NCI-H187 treated with DMSO at 0.1 percent for 48 hours (cell line): Measurements from ENCODE around the gene ANKRD63.

Experiments used
- DNase-seq: peaks from one replicate; lab custom pipeline; 2025; lab: John Stamatoyannopoulos, UW

ANKRD63 gene

GRCh38 chr15:40279437-40280141 is 3.3 kb downstream of the ANKRD63 start:
- no peak for DNase-seq

GRCh38 chr15:40278026-40278425 is 4.8 kb downstream of the ANKRD63 start:
- no peak for DNase-seq

- DNase-seq = no peak
Observed at GRCh38 chr15:40277471-40277870, 5.4 kb downstream of the ANKRD63 start.

- DNase-seq = no peak
Observed at GRCh38 chr15:40276927-40277326, 5.9 kb downstream of the ANKRD63 start.

- no peak for DNase-seq
Observed at GRCh38 chr15:40275954-40276353, 6.9 kb downstream of the ANKRD63 start.

- DNase-seq = no peak
Observed at GRCh38 chr15:40275523-40275922, 7.3 kb downstream of the ANKRD63 start.

GRCh38 chr15:40274350-40275274 is 8.3 kb downstream of the ANKRD63 start:
- DNase-seq = no peak

GRCh38 chr15:40273428-40273827 is 9.4 kb downstream of the ANKRD63 start:
- no peak for DNase-seq

GRCh38 chr15:40272485-40273056 is 10.3 kb downstream of the ANKRD63 start:
- no peak for DNase-seq

- DNase-seq = no peak
Observed at GRCh38 chr15:40271685-40272484, 11.0 kb downstream of the ANKRD63 start.

GRCh38 chr15:40270246-40270995 is 12.4 kb downstream of the ANKRD63 start:
- DNase-seq = no peak

- no peak for DNase-seq
Observed at GRCh38 chr15:40269604-40270003, 13.3 kb downstream of the ANKRD63 start.

- no peak for DNase-seq
Observed at GRCh38 chr15:40267670-40268069, 15.2 kb downstream of the ANKRD63 start.

GRCh38 chr15:40266828-40267304 is 16.0 kb downstream of the ANKRD63 start:
- no peak for DNase-seq

- DNase-seq = no peak
Observed at GRCh38 chr15:40265875-40266274, 17.0 kb downstream of the ANKRD63 start.

- DNase-seq = no peak
Observed at GRCh38 chr15:40265355-40265754, 17.5 kb downstream of the ANKRD63 start.

- no peak for DNase-seq
Observed at GRCh38 chr15:40264321-40265153, 18.3 kb downstream of the ANKRD63 start.

GRCh38 chr15:40263024-40263754 is 19.7 kb downstream of the ANKRD63 start:
- DNase-seq = no peak

GRCh38 chr15:40259021-40259420 is 23.8 kb downstream of the ANKRD63 start:
- no peak for DNase-seq

GRCh38 chr15:40258544-40258943 is 24.3 kb downstream of the ANKRD63 start:
- DNase-seq = no peak
